ENCODE data around the gene CDH4. TPM values are rescaled to one million over a fixed set of nuclear protein-coding genes. Genes with fewer than 3 reads are reported as not detected.

Gene CDH4
- total and polyA plus RNA-seq, 2 of the 4 experiments (the other 2 are of a cell fraction) = 1.6 to 3.5 TPM

GRCh38 chr20:61508301-61509096 is 256.4 kb downstream of the CDH4 start:
- BruUV-seq (replicated peaks) = no TSS peak
- TF ChIP-seq BHLHE40 (IDR thresholded peaks at IDR 0.05; ENCODE audit: low read depth, low read length) (no peak), FOS (IDR thresholded peaks at IDR 0.05; ENCODE audit: low read depth, low read length) (no peak), RFX5 (IDR thresholded peaks at IDR 0.05; ENCODE audit: low read depth, low read length) (no peak), RAD21 (IDR thresholded peaks at IDR 0.05; ENCODE audit: low read length) (no peak), RCOR1 (IDR thresholded peaks at IDR 0.05; ENCODE audit: insufficient replicate concordance, low read length) (no peak), MXI1 (IDR thresholded peaks at IDR 0.05; ENCODE audit: borderline replicate concordance, low read depth, low read length) (no peak), MAFK (IDR thresholded peaks at IDR 0.05; ENCODE audit: low read depth, low read length) (no peak), MAZ (IDR thresholded peaks at IDR 0.05; ENCODE audit: borderline replicate concordance, low read depth, low read length) (no peak), ELK1 (IDR thresholded peaks at IDR 0.05; ENCODE audit: borderline replicate concordance, low read depth, low read length) (no peak), SMC3 (IDR thresholded peaks at IDR 0.05; ENCODE audit: low read depth, low read length) (no peak), CEBPB (IDR thresholded peaks at IDR 0.05; ENCODE audit: low read depth, low read length) (no peak)
- TF ChIP-seq, protein P1, sequence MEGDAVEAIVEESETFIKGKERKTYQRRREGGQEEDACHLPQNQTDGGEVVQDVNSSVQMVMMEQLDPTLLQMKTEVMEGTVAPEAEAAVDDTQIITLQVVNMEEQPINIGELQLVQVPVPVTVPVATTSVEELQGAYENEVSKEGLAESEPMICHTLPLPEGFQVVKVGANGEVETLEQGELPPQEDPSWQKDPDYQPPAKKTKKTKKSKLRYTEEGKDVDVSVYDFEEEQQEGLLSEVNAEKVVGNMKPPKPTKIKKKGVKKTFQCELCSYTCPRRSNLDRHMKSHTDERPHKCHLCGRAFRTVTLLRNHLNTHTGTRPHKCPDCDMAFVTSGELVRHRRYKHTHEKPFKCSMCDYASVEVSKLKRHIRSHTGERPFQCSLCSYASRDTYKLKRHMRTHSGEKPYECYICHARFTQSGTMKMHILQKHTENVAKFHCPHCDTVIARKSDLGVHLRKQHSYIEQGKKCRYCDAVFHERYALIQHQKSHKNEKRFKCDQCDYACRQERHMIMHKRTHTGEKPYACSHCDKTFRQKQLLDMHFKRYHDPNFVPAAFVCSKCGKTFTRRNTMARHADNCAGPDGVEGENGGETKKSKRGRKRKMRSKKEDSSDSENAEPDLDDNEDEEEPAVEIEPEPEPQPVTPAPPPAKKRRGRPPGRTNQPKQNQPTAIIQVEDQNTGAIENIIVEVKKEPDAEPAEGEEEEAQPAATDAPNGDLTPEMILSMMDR (conservative IDR thresholded peaks at IDR 0.05; ENCODE audit: low read depth, low read length) = no peak
- Histone ChIP-seq H2BK15ac (ENCODE audit: low read depth, low read length) (no peak overlapping the region), H3K27ac (ENCODE audit: insufficient read depth, low read length) (no peak overlapping the region), H3K14ac (replicated peaks; ENCODE audit: low read depth, low read length) (no peak overlapping the region), H2AFZ (replicated peaks; ENCODE audit: low read length, poor library complexity) (no peak overlapping the region), H3K4me1 (ENCODE audit: control insufficient read depth, insufficient read depth, low read length) (no peaks in the 10 kb centered on the region), H3K9ac (ENCODE audit: low read depth, low read length) (no peak overlapping the region), H3K36me3 (ENCODE audit: control insufficient read depth, insufficient read depth, low read length) (no peaks in the 10 kb centered on the region), H3K4me2 (ENCODE audit: low read depth, low read length) (no peak overlapping the region), H2BK5ac (ENCODE audit: low read depth, low read length, poor library complexity, severe bottlenecking) (no peak overlapping the region), H4K20me1 (ENCODE audit: insufficient read depth, low read length) (no peaks in the 10 kb centered on the region), H4K5ac (ENCODE audit: low read depth, low read length) (no peak overlapping the region), H3K79me1 (ENCODE audit: low read depth in 1 of 2, low read length in 2 of 2) (no peaks in the 10 kb centered on the region), H3K27me3 (ENCODE audit: control insufficient read depth, insufficient read depth, low read length) (no peaks in the 10 kb centered on the region), H4K91ac (ENCODE audit: insufficient read depth, low read depth, low read length) (no peak overlapping the region), H2AK5ac (ENCODE audit: low read depth, low read length) (no peak overlapping the region), H2AK9ac (replicated peaks; ENCODE audit: low read depth, low read length, poor library complexity) (no peak overlapping the region), H3K18ac (ENCODE audit: low read depth, low read length) (no peak overlapping the region), H3K56ac (ENCODE audit: extremely low read depth, insufficient read depth, low read length) (no peak overlapping the region), H3K4me3 (ENCODE audit: insufficient read depth, low read depth, low read length) (no peak overlapping the region), H3K23ac (ENCODE audit: low read depth, low read length) (no peak overlapping the region), H3K9me3 (ENCODE audit: control insufficient read depth, insufficient read depth, low read length) (no peaks in the 10 kb centered on the region; the same call in 1 of the 2 replicates), H2BK20ac (ENCODE audit: low read depth, low read length) (no peak overlapping the region), H4K8ac (ENCODE audit: low read depth in 2 of 2, low read length in 2 of 2) (no peak overlapping the region), H3K9me1 (ENCODE audit: insufficient read depth, low read length) (no peaks in the 10 kb centered on the region), H3K4ac (ENCODE audit: low read depth, low read length) (no peak overlapping the region), H2BK120ac (ENCODE audit: low read depth, low read length) (no peak overlapping the region)
- 69% methylated on average over 3 of the region's 13 CpGs; no CpG with 5 or more reads in 1 of the 2 experiments for WGBS, 2 experiments (ENCODE audit: extremely low coverage in 2 of 2, insufficient read length in 1 of 2)
- ATAC-seq (ENCODE audit: low read depth) (no peak), DNase-seq (no peak)
- ChIA-PET POLR2A (ENCODE audit: unreplicated experiment) (no interaction called here), CTCF (no interaction called here)
- intact Hi-C loops (cut with micrococcal nuclease) = no loop called here
- dilution Hi-C loops (cut with HindIII; ENCODE audit: low sequenced_read_pairs, unreplicated experiment) = no loop called here
- in situ Hi-C loops (cut with MboI; ENCODE audit: low sequenced_read_pairs) = no loop called here

Data from IMR-90 (cell line).